HCT116 (cell line): Measurements from ENCODE around the gene FAM83F. TPM values are rescaled to one million over a fixed set of nuclear protein-coding genes. Genes with fewer than 3 reads are reported as not detected.

Source experiments
- ATAC-seq: fragments of 200-7000 bp; cut with Tn5 transposase; 2 replicates; pipeline ENCODE4 v1.9.1; 2020; ENCODE audit warnings: mild to moderate bottlenecking, moderate library complexity
- BruUV-seq: library from RNA; stranded (reverse); fragments of 400-500 nt; replicated peaks from 2 replicates; lab custom pipeline; 2021; lab: Mats Ljungman, UMichigan
- CTCF ChIA-PET: fragments of 300-600 bp; sonication (Branson Sonifier 250); formaldehyde crosslinking; loops from one replicate; lab custom pipeline; 2021; ENCODE audit warnings: antibody characterized with exemption; lab: Charles Lee
- POLR2A ChIA-PET: fragments of 300-600, 350-600 bp; sonication (Branson Sonifier 250); formaldehyde crosslinking; loops from one replicate; lab custom pipeline; 2021; ENCODE audit warnings: antibody characterized with exemption; lab: Charles Lee
- RAD21 ChIA-PET, 2 experiments: fragments of 300-600 bp; sonication (Branson Sonifier 250); formaldehyde crosslinking; loops; one replicate each; lab custom pipeline; 2023; ENCODE audit warnings: low total read pairs in 2 of 2; ENCODE audit not compliant: uncharacterized antibody in 2 of 2, unreplicated experiment in 2 of 2, low non-redundant PET in 1 of 2; lab: Charles Lee
- DNase-seq: peaks from one replicate; pipeline ENCODE4 v3.0.0-alpha.2; 2010; ENCODE audit warnings: low read depth, low spot score
- H2AFZ ChIP-seq: fragments of 200-600 bp; shearing (Covaris generic), sonication (generic); 2 replicates; pipeline ENCODE4 v1.6.1; 2017; ENCODE audit warnings: low read depth, mixed run types, mixed read lengths, antibody characterized with exemption, low read length; ENCODE audit not compliant: poor library complexity, severe bottlenecking
- H3K27ac ChIP-seq: 2 replicates; pipeline ENCODE4 v1.5.1; 2012; ENCODE audit warnings: low read depth, low read length
- H3K27me3 ChIP-seq: fragments of 200-600 bp; sonication (generic); 2 replicates; pipeline ENCODE4 v1.6.1; 2016; ENCODE audit warnings: mixed run types, low read length, mixed read lengths; ENCODE audit not compliant: insufficient read depth
- H3K36me3 ChIP-seq, 2 experiments: fragments of 200-500 bp in 1 of 2; fragments of 200-600 bp in 1 of 2; sonication (Bioruptor generic) in 1 of 2; sonication (generic) in 1 of 2; 2 replicates each; pipeline versions ENCODE4 v1.5.1 to v1.6.1; 2014 to 2016; ENCODE audit warnings: low read length in 2 of 2, inconsistent platforms in 1 of 2, mixed read lengths in 1 of 2, mixed run types in 1 of 2; ENCODE audit not compliant: insufficient read depth in 2 of 2, control insufficient read depth in 1 of 2
- H3K4me1 ChIP-seq, 2 experiments: fragments of 200-600 bp in 1 of 2; sonication (generic) in 1 of 2; 2 replicates each; pipeline versions ENCODE4 v1.5.1 to v1.6.1; 2012 to 2017; ENCODE audit warnings: low read length in 2 of 2, inconsistent platforms in 1 of 2, mild to moderate bottlenecking in 1 of 2, mixed read lengths in 1 of 2, mixed run types in 1 of 2, moderate library complexity in 1 of 2; ENCODE audit not compliant: insufficient read depth in 2 of 2, control insufficient read depth in 1 of 2
- H3K4me2 ChIP-seq: fragments of 200-600 bp; sonication (generic); 2 replicates; pipeline ENCODE4 v1.6.1; 2017; ENCODE audit warnings: mixed run types, low read length, mixed read lengths
- H3K4me3 ChIP-seq, 2 experiments: fragments of 200-600 bp in 1 of 2; sonication (generic) in 1 of 2; replicated peaks in 1 of 2; 2 replicates each; pipeline ENCODE4 v1.5.1; 2011 to 2016; ENCODE audit warnings: low read length in 2 of 2, control low read depth in 1 of 2, low read depth in 1 of 2, mild to moderate bottlenecking in 1 of 2, mixed read lengths in 1 of 2, mixed run types in 1 of 2
- H3K79me2 ChIP-seq: fragments of 200-600 bp; sonication (generic); 2 replicates; pipeline ENCODE4 v1.6.1; 2017; ENCODE audit warnings: mild to moderate bottlenecking, mixed run types, low read length, moderate library complexity, mixed read lengths; ENCODE audit not compliant: insufficient read depth
- H3K9ac ChIP-seq: fragments of 200-600 bp; sonication (generic); 2 replicates; pipeline ENCODE4 v1.6.1; 2016; ENCODE audit warnings: low read length, mixed read lengths
- H3K9me2 ChIP-seq: fragments of 200-600 bp; sonication (generic), shearing (Covaris generic); 2 replicates; pipeline ENCODE4 v1.6.1; 2017; ENCODE audit warnings: mixed run types, mild to moderate bottlenecking, moderate library complexity; ENCODE audit not compliant: insufficient read depth
- H3K9me3 ChIP-seq, 2 experiments: fragments of 200-500 bp in 1 of 2; fragments of 200-600 bp in 1 of 2; sonication (Bioruptor generic) in 1 of 2; sonication (generic) in 1 of 2; 2 replicates each; pipeline ENCODE4 v1.6.1; 2014 to 2017; ENCODE audit warnings: low read length in 2 of 2, mixed read lengths in 2 of 2, inconsistent platforms in 1 of 2, low read depth in 1 of 2, mild to moderate bottlenecking in 1 of 2, mixed run types in 1 of 2, moderate library complexity in 1 of 2; ENCODE audit not compliant: control insufficient read depth in 1 of 2, insufficient read depth in 1 of 2
- H4K20me1 ChIP-seq: fragments of 200-600 bp; sonication (generic), shearing (Covaris generic); 2 replicates; pipeline ENCODE4 v1.6.1; 2017; ENCODE audit warnings: mixed run types, mild to moderate bottlenecking, moderate library complexity; ENCODE audit not compliant: insufficient read depth
- ATF3 ChIP-seq: IDR thresholded peaks from 2 replicates; pipeline ENCODE4 v1.6.1; 2012
- CBX3 ChIP-seq: IDR thresholded peaks from 2 replicates; pipeline ENCODE4 v1.6.1; 2012; ENCODE audit warnings: low read depth
- CEBPB ChIP-seq: IDR thresholded peaks from 2 replicates; pipeline ENCODE4 v1.6.1; 2012; ENCODE audit warnings: low read depth
- EGR1 ChIP-seq: IDR thresholded peaks from 2 replicates; pipeline ENCODE4 v1.6.1; 2012; ENCODE audit warnings: low read depth
- EZH2phosphoT487 ChIP-seq: fragments of 200-600 bp; IDR thresholded peaks from 2 replicates; pipeline ENCODE4 v1.6.1; 2018; ENCODE audit warnings: antibody characterized with exemption, borderline replicate concordance
- FOSL1 ChIP-seq: IDR thresholded peaks from 2 replicates; pipeline ENCODE4 v1.6.1; 2012; ENCODE audit warnings: low read depth
- JUND ChIP-seq: IDR thresholded peaks from 2 replicates; pipeline ENCODE4 v1.6.1; 2012
- MAX ChIP-seq: IDR thresholded peaks from 2 replicates; pipeline ENCODE4 v1.6.1; 2012
- POLR2A ChIP-seq: IDR thresholded peaks from 2 replicates; pipeline ENCODE4 v1.7.0; 2011; ENCODE audit warnings: borderline replicate concordance; ENCODE audit not compliant: insufficient read depth, insufficient read length; ENCODE audit errors: extremely low read depth
- POLR2AphosphoS5 ChIP-seq: IDR thresholded peaks from 2 replicates; pipeline ENCODE4 v1.6.1; 2011; ENCODE audit warnings: mild to moderate bottlenecking, low read depth, low read length, moderate library complexity
- RAD21 ChIP-seq: IDR thresholded peaks from 2 replicates; pipeline ENCODE4 v1.6.1; 2012; ENCODE audit warnings: low read depth, mild to moderate bottlenecking
- REST ChIP-seq: IDR thresholded peaks from 2 replicates; pipeline ENCODE4 v1.6.1; 2012; ENCODE audit warnings: low read depth
- SIN3A ChIP-seq: IDR thresholded peaks from 2 replicates; pipeline ENCODE4 v1.6.1; 2012; ENCODE audit warnings: low read depth
- SP1 ChIP-seq: IDR thresholded peaks from 2 replicates; pipeline ENCODE4 v1.6.1; 2012; ENCODE audit warnings: low read depth
- SRF ChIP-seq: IDR thresholded peaks from 2 replicates; pipeline ENCODE4 v1.6.1; 2012; ENCODE audit warnings: low read depth
- TCF7L2 ChIP-seq: IDR thresholded peaks from 2 replicates; pipeline ENCODE4 v1.7.0; 2011; ENCODE audit warnings: borderline replicate concordance, inconsistent platforms; ENCODE audit not compliant: insufficient read depth, insufficient read length; ENCODE audit errors: extremely low read depth
- YY1 ChIP-seq: IDR thresholded peaks from 2 replicates; pipeline ENCODE4 v1.6.1; 2011; ENCODE audit warnings: low read length, low read depth, moderate library complexity, mild to moderate bottlenecking; ENCODE audit not compliant: insufficient replicate concordance; ENCODE audit errors: extremely low read depth
- ZBTB33 ChIP-seq: IDR thresholded peaks from 2 replicates; pipeline ENCODE4 v1.6.1; 2011; ENCODE audit warnings: mild to moderate bottlenecking, low read length, moderate library complexity; ENCODE audit not compliant: insufficient replicate concordance; ENCODE audit errors: extremely low read depth
- ZFX ChIP-seq: fragments of 450-650 bp; IDR thresholded peaks from 2 replicates; pipeline ENCODE4 v1.6.1; 2017
- ZNF274 ChIP-seq: fragments of 200-500 bp; sonication (Bioruptor generic); IDR thresholded peaks from 2 replicates; pipeline ENCODE4 v1.6.1; 2014; ENCODE audit warnings: mild to moderate bottlenecking, low read depth, low read length, inconsistent platforms
- intact Hi-C: fragments of 100-400 bp; cut with micrococcal nuclease; formaldehyde crosslinking; loops from 2 replicates; pipeline ENCODE4 v1.10.0; 2022
- total RNA-seq: library from RNA; stranded (reverse); gene quantifications from one replicate; pipeline ENCODE4 v1.2.1, GENCODE V29; 2021; ENCODE audit not compliant: unreplicated experiment

The FAM83F gene
- total RNA-seq, 1 experiment from 2014 or later, result 24.5 TPM

GRCh38 chr22:40031766-40032470 is 37.2 kb downstream of the FAM83F start:
- Histone ChIP-seq H3K4me2 (no peak overlapping the region), H3K4me3 (no peak overlapping the region), H4K20me1 (no peaks in the 10 kb centered on the region), H2AFZ (no peak overlapping the region), H3K9ac (no peak overlapping the region), H3K4me1 (no peaks in the 10 kb centered on the region), H3K9me2 (no peaks in the 10 kb centered on the region), H3K27ac (no peak overlapping the region), H3K27me3 (no peaks in the 10 kb centered on the region), H3K36me3 (no peaks in the 10 kb centered on the region; a peak in 2 of 4 replicates), H3K9me3 (no peaks in the 10 kb centered on the region), H3K79me2 (no peaks in the 10 kb centered on the region)
- ATAC-seq (no peak), DNase-seq (no peak)
- no TSS peak for BruUV-seq
- RAD21 ChIA-PET, result interaction anchor here in 1 of 2 experiments (0.6 kb wide), 1 partner anchor 482 kb away, joined by 9 read pairs; no protein-coding TSS in a partner anchor
- TF ChIP-seq SP1 (no peak), CEBPB (no peak), ZBTB33 (no peak), REST (no peak), POLR2A (no peak), FOSL1 (no peak), YY1 (no peak), MAX (no peak), POLR2AphosphoS5 (no peak), TCF7L2 (no peak), EGR1 (no peak), ZNF274 (no peak), SIN3A (no peak), ATF3 (no peak), ZFX (no peak), CBX3 (no peak), SRF (no peak), RAD21 (no peak), JUND (no peak), EZH2phosphoT487 (no peak)
- CTCF ChIA-PET, result interaction anchor here (0.6 kb wide), 1 partner anchor 494 kb away, joined by 3 read pairs; no protein-coding TSS in a partner anchor
- intact Hi-C loops, result no loop called here
- POLR2A ChIA-PET, result no interaction called here
